ENCODE results near the gene SEMA5A.

The SEMA5A gene

DNA sequence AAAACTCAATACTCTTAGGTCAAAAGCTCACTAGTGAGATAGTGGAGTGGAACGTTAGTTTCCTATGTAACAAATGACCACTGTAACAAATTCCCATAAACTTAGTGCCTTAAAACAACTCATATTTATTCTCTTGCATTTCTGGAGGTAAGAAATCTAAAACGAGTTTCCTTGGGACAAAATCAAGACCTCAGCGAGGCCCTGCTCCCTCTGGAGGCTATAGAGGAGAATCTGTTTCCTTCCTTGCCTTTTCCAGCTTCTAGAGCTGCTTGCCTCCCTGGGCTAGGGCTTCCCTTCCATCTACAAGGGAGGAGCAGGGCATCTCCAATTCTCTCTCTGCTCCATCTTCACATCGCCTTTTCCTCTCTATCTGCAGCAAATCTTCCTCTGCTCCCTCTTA, 32.0 kb downstream of the SEMA5A start:
- DNase-seq = no peak

DNA sequence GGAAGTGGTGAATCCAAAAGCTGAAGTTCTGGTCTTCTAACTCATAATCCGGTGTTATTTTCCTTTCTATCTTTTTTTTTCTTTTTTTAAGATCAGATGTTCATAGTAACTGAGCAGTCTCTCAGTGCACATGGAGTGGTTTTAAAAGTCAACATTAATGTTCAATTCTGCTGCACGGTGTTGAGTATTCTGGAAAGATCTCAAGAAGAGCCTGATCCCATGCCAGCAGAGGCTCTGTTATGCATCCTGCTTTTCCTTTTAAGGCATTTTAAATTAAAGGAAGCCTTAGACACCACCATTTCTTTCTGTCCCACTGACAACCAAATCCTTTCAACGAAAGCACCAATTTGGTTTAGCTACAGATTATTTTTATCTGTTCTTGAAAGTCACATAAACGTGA, 33.4 kb downstream of the SEMA5A start:
- DNase-seq = no peak

DNA sequence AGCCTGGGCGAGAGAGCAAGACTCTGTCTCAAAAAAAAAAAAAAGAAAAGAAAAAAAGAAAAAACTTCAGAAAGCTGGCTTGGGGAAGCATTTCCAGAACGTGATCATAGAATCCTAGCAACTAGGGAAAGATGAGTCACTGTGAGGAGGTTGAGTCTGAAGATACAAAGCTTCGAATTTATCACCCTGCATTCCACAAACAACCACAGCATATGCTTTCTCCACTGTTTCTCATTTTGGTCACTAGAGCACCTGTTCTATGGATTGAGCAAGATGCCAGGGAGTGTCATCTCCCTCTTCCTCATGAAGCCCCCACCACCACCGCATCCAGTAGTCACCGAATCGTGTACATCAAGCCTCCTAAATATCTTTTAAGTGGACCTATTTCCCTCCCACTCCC, 37.9 kb downstream of the SEMA5A start:
- DNase-seq = no peak

DNA sequence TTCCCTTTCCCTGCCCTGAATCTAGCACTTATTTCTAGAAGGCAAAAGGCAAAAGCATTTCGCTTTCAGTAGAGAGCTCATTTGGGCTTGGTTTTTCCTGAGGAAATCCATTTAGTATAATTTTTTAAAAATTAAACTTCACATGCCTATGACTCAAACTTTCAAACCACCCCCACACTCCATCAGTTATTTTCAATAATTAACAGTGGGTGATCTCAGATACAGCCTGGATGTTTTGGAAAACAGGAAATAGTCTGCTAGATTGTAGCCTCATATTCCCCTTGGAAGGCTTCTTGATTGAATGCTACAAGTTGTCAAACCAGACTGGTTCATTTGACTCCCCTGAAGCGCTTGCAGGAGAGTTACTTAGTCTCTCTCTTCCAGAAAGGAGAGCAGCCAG, 40.6 kb downstream of the SEMA5A start:
- no peak for DNase-seq

DNA sequence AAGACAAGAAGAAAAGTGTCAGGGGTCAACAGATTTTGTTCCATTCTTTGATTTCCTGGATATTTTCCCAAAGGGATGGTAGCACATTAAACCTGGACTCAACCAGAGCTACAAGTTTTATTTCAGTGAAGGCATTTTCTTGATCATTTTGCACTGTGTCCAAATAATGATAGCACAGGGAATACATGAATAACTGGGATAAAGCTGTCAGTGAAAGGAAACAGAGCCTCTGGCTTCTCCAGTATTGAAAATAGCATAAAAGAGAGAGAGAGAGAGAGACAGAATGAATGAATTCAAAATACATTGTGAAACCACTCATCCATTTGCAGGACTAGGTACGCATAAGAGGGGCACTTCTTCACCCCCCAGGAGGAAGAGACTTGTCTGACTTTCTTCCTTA, 43.0 kb downstream of the SEMA5A start:
- no peak for DNase-seq

DNA sequence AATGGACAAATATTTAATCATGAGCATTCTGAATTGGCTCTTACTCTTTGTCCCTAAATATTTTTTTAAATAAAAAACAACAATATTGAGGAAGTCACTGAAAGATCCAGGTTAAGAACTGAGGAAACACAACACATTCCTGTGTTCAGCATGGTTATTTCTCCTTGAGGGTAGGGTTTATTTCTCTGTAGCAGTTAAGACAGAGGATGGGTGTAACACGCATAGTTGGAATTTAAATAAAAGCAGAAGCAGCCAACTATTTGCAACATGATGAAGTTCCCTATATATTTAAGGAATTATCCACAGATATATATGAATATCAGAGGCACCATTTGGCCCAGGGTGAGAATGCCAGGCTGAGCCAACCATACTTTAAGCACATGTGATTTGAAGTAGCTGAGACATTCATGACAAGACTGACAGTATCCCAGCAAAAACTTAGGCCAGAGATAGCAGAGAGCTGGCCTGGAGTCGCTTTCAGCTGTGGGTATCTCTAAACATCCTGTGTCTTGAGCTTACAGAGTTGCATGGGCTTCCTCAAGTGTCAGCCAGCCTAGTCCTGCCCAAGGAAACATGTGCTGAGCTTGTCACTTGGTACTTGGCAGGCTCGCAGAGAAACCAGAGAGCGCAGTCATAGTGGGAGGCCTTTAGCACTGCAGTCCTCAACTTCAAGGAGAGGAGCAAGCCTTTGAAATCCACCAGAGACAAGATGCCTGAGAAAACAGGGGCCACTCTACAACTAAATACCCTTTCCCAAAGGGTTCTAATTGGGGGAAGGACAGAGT, 43.6 kb downstream of the SEMA5A start:
- DNase-seq = no peak

DNA sequence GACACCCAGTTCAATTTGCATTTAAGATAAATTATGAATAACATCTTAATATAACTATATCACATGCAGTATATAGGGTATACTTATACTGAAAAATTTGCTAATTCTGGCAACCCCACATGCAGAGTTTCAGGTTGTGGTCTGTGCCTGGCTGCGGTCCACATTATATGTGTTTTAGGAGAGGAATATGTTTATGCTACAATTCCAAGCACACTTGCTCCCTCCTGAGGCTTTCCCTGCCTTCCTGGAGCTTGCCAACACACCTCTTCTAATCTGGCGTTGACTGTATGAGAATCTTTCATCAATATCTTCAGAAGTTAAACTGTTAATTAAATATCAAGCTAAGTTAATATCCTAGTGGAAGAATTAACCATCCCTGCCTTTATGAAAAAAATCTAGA, 45.2 kb downstream of the SEMA5A start:
- DNase-seq = no peak

DNA sequence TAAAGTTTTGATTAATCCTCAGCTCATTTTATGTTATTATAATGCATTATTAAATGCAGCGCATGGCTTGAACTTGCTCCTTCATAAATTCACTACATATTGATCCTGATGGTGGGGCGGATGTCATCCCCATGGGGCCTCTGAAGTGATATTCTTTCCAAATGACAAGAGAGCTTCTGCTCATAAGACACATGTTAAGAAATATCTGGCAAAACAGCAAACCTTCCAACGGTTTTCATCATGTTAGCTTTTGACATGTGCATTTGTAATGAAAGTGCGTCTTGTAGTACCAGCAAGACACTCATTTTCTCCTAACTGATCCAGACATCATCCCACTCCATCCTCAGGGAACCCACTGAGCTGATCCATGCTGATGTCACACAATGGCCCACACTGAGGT, 45.7 kb downstream of the SEMA5A start:
- DNase-seq = no peak

DNA sequence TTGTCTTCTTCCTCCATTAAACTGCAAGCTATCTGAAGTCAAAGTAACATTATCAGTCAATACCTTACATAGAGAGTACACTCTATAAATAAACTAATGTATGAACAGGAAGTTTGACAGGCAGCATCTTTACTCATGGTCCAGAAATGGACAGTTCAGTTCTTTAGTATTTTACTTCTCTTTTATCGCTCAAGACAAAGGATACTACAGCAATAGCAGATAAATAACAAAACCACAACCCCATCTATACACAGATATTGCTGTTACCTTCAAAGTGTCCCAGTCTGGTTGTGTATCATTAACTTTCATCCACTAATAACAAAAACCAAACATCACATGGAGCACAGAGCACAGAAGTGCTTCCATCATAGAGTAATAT, 46.4 kb downstream of the SEMA5A start:
- DNase-seq = no peak

DNA sequence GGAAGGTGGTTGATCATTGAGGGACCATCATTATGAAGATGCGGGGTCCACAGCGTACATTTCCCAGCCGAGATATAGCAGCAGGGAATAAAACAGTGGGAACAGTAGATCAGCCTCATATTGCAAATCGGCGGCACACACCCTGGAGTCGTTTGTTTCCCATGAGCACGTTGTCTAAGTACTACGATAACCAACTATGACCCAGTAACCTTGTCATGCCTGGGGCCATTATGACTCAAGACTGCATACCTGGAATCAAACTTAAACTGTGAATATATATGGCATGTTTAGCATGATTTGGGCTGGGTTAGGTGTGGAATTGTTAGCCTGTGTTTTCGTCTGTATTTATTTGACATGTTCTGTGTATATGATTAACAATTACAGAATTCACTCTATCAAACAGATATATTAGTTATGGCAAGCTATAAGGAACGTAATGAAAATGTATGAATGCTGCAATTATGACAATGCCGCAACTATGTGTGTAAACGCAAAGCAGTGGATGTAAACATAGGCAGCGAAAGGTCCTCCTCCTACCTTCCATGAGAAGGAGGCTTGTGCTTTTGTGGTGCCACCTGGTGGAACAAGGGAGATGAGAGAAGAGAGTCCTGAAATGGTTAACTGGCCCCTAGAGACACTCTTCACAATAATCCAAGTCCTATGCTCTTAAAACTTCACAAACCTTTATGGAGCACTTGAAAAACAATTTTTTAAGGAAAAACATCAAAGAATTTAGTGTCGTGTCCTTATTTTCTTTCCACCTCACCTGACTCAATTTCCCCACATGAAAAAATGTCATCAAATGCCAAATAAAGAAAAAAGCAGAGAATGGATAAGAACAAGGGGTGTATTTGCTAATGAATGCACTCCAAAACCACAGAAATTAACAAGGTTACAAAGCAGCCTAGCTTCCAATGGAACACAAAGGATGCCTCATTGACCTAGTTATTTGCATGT, 47.1 kb downstream of the SEMA5A start:
- DNase-seq = no peak

DNA sequence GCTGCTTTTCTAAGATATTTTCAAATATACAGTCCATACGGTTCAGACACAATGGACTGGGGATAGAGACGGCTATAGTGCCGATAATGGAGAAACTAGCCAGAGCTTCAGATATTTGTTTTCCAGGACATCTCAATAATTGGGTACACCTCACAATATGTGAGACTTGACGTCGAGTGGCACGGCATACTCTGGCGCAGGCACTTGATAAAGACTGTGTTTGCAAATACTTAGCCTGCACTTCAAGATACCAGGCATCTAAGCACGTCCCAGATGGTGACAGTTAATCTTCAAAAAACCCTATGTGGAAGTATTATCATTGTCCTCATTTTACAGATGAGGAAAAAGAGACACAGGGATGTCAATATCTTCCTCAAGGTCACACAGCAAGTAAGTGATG, 48.5 kb downstream of the SEMA5A start:
- DNase-seq = no peak

DNA sequence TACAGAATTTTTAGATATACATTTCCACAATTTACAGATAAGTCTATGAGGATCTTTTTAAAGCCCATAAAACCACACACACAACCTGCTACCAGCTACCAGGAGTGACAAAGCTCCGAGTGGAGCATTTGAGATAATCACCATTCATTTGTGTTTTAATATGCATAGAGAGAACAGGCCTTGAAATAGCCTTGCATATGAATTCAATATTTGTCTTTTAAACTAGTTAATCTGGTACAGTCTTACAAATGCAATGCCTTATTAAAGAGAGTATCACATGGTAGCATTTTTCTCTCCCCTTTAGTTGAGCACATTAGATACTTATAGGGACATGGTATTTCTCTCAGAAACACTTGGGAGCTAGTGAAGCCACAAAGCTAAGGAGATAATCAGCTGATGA, 49.1 kb downstream of the SEMA5A start:
- DNase-seq = no peak

DNA sequence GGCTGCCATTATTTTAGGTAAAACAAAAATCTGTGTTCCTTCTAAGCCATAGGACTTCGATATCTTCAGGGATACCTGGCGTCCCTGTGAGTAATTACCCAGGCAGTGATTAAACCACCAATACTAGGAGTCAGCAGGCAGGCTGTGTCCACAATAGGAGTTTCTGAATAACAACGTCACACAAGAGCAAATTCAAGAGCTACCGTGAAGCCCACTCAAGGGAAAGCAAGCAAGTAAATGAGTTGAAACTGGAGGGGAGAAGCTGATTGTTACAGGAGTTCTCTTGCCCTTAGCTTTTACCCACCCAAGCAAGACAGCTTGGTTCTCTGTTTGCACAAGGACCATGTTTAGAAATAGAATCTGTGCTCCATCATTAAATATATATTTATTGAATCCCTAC, 50.8 kb downstream of the SEMA5A start:
- no peak for DNase-seq

DNA sequence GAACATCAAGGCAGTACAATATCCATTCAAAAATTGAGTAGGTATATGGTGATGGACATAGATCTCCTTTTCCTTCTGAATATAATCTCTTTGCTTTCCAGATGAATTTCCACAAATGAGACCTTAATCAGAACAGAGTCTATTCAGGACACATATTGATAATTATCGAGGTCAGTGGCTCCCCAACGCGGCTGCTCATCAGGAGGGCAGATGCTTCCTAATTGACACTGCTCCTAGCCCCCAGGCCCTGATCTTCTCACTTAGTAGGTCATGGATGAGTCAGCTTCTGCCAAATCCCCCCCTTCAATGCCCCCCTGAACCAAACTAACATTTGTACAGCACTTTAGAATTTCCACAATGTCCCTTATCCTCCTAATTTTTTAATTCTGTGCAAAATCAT, 51.6 kb downstream of the SEMA5A start:
- DNase-seq = no peak

DNA sequence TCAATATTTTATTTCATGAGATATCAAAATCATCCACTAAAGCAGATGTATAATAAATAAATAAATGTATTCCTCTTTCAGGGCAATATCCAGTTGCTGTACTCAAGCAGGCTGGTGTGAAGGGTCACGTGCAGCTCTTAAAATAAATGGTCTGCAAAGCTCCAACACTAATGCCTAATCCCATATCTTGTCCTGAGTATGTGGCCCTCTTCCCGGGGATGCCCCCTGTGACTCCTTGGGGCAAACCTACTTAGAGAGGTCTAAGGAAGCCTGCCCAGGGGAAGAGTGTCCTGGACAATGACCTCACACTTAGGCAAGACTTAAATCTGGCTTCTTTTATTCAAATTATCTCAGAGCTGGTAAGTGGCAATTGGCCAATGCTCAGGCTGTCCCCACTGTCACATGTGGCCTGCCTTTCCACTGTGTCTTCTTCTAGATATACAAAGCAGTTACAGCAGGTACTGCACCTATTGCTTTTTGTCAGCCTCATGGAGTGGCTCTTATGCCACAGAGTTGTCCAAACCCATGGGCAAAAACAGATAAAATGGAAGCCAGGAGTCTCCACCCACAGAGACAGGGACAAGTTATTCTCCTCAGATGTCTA, 55.3 kb downstream of the SEMA5A start:
- no peak for DNase-seq

DNA sequence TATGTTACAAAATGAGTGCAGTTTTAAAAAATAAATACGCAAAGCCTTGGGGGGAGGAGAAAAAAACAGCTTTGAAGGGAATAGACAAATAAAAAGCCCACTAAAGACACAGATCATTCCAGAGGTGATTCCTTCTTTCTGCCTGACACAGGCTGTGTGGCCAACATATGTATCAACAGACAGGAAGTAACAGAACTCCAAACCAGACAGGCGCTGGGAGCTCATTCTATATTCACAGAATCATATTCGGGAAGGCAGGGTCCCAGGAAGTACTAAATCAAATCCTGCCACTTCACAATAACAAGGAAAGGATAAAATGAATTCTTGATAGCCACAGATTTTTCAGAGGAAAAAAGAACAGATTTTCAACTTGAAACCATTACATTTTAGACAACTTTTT, 62.1 kb downstream of the SEMA5A start:
- no peak for DNase-seq

DNA sequence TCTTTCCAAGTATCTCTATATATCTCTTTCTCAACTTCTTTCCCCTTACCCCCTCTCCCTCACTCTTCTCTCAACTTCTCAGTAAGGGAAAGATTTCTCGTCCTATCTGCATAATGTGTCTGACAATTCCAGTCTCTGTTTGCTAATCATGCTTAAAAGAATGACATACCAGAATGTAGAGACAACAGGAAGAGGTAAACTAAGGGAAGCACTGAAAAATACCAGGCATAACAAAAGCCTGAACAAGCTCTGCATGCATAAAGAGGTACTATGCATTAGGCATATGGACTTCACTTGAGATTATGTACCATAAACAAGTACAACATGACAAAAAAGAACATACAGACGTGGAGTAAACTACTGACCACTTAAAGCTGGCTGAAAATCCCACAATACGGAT, 62.6 kb downstream of the SEMA5A start:
- no peak for DNase-seq

DNA sequence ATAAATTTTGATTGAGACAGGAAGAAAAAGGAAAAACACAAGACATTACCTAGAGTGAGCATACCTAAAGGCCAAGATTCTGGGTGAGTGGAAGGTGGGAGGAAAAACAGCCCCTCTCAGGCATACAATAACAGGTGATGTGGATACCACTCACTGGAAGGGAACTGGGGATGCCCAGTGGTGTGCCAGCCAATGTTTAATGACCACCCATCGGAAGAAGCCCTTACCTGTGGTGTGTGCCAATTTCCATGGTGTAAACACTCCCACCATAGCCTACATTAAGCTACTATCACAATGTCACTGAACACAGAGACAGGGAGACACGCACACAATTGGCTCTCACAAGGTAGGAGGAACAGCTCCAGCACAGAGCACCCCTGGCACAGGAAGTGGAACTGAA, 63.5 kb downstream of the SEMA5A start:
- DNase-seq = no peak

DNA sequence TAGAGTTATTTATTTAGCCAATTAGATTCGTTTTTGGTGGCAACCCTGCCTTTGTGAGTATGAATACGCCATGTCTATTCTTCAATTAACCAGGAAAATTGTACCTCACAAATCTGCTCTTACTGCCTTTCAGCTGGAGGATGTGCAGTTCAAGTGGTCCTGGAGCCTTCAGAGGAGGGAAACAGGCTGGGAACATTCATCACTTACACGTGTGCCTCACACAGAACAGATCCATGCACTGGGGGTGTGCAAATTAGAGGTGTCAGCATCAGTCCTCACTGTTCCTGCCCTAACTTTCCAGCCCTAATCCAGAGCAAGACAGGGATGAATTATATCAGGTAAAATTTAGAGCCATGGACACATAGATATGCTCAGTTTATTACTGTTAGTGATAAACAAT, 65.4 kb downstream of the SEMA5A start:
- DNase-seq = no peak

DNA sequence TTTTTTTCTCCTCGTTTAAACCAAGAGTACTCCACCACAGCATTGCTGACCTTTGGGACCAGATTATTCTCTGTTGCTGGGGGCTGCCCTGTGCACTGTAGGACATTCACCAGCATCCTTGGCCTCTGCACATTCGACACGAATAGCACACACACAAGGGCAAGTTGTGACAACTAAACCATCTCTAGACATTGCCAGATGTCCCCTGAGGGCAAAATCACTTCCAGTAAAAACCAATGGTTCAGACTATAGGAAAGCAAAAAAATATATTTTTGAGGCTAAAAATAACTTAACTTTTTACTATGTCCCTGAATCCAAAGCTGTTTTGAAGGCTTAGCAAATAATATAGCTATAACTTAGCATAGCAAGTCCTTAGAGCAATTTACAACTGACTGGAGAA, 65.9 kb downstream of the SEMA5A start:
- no peak for DNase-seq

DNA sequence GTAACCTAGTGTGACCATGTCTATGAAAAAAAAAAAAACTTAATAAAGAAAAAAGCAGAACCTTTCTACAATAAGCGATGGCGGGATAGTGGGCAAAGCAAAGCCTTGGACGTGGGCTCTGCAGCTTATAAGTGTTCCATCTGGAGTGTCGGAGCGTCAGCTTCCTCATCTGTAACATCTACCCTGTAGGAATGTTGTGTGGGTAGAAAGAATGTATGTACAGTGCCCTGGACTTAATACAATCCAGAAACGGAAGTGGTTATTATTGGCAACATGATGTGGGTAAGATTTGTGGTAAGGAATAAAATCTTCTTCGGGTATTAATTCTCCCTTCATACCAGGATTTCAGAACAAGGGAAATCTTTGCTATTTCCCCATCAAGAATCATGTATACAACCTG, 66.5 kb downstream of the SEMA5A start:
- DNase-seq = no peak

DNA sequence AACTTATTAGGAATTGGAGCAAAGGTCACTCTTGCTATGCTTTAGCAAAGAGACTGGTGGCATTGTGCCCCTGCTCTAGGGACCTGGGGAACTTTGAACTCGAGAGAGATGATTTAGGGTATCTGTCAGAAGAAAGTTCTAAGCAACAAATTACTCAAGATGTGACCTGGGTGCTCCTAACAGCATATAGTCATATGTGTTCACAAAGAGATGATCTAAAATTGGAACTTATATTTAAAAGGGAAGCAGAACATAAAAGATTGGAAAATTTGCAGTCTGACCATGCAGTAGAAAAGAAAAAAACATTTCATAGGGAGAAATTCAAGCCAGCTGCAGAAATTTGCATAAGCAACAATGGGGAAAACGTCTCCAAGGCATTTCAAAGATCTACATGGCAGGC, 68.3 kb downstream of the SEMA5A start:
- no peak for DNase-seq

DNA sequence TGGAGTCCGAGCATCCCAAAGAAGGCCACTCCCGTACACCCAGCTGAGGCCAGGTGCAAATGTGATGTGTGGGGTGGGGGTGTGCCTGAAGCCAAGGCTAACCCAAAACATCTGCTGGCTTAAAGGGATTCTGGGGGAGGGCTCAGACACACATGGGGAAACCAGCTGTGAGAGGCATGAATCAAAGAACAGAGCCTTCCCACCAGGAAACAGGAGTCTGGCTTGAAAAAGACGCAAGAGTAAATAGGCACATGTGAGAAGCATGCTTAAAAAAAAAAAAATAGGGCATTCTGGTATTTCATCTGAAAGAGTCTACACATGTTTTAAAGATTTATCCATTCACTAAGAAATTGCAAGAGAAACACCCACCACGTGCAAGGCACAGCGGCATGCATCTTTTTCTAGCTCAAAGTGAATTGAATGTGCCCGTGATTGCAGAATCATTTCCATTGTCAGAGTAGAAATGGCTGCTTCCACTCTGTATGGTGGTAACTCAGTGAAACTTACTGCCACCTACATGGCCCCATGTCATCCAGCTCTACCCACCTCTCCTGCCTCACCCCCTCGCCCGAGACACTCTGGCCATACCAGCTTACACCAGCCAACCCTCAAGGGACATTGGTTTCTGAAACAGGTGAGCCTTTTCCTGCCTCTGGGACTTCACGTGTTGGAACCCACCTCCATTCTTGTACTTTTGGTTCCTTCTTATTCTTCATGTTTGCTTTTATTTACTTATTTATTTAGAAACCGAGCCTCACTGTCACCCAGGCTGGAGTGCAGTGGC, 71.5 kb downstream of the SEMA5A start:
- no peak for DNase-seq
